Adipose tissue (tissue), 3 donors: ENCODE results near the gene EYA4. TPM values are rescaled to one million over a fixed set of nuclear protein-coding genes. Genes with fewer than 3 reads are reported as not detected.

Experiments used
- H3K27ac ChIP-seq: one replicate; pipeline ENCODE4 v1.5.1; 2013; ENCODE audit warnings: low read depth, low read length
- WGBS, 3 donors: extraction: QIAGEN DNeasy Blood & Tissue Kit; methylation state at CpG; one replicate each; pipeline ENCODE4 v1.1.7; 2013; 5-methylcytosine and 5-hydroxymethylcytosine counted together
- polyA plus RNA-seq, 3 donors: library from polyadenylated mRNA; stranded (reverse); fragments of 200-250 nt; gene quantifications; one replicate each; pipeline ENCODE4 v1.2.3, GENCODE V29; 2013
- donor health status: healthy with polysubstance abuse.
- donor health status: Bipolar disorder and iron deficiency.
- donor health status: healthy.

The EYA4 gene
- polyA plus RNA-seq, 3 donors = 0.06 to 0.90 (median 0.43) TPM

DNA sequence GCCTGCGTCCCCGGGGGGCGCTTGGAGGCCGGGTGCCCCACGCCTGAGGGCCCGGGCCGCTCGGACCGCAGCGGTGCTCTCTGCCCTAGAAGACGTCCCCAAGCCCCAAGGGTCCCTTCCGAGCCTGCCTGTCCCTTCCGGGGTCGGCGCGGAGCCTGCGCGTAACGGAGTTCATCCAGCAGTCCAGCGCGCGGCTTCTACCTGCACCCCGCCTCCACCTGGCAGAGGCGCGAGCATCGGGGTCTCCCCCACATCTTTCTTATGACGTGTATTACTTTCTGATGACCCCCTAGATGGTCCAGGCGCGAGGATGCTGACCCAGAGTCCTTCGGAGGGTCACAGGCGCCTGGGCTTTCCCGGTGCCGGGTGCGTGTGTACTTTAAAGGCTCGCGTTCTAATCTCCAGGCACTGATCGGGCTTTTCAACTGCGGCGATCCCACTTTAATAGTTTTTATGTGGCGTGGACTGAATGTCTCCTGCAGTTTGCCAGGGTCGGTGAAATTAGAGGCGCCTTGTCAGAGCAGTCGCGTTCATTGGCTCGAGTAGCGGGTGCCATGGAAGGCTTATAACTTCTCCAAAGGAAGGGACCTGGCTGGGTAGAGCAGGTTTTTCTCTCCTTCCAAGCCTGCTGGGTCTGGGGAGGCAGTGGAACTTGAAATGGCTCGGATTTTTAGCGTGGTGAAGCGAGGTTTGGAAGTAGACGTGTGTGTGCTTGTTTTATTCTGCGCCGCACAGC, 912 bp downstream of the EYA4 start:
- H3K27ac ChIP-seq = no peak overlapping the region
- WGBS, 3 donors = 2% methylated on average over 48 to 52 of the region's 52 CpGs

DNA sequence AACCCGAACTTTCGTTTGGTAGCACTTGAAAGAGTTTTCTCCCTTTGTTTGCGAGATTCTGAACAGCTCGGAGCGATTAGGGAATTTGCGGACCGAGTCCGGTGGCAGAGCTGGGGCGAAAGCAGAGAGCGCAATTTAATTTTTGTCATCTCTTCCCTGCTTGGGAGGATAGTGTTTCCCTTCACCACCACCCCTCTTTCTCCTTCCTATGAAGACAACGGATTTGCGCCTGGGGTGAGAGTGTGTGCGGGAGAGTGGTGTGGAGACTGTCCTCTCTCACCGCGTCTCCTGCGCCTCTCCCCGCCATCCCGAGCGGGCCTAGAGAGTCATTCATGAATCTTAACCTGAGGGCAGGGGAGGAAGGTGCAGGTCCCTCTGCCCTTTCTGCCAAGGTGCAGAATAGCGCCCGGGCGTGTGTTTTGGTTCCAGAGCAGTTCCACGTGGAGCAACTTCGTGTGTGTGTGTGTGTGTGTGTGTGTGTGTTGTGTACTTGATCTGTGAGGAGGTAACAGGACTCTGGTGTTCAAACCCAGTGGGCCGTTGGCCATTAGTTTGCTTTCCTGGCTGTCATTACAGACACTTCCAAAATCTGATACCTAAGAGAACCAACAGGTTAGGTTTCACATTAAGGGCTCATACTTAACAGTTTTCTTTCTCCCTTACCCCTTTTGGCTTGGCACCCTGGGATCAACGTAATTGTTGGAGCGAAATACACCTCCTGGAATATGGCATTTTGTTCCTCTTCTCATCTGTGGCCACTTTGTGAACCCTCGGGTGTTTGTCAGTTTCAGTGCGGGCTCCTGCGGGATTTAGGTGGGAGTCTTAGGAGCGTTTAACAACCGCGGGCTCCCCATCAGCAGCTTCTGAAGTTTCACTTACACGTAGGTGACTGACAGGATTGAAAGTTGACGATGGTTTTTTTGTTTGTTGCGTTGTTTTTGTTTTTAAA, 1.8 kb downstream of the EYA4 start:
- 7 to 10% (median 9%) methylated on average over 36 of the region's 36 CpGs for WGBS, 3 donors
- H3K27ac ChIP-seq = no peak overlapping the region

- no peak overlapping the region for H3K27ac ChIP-seq
- WGBS, 3 donors = 16 to 25% (median 21%) methylated on average over 7 of the region's 7 CpGs
Observed at GRCh38 chr6:133243723-133244305, 2.7 kb downstream of the EYA4 start.

DNA sequence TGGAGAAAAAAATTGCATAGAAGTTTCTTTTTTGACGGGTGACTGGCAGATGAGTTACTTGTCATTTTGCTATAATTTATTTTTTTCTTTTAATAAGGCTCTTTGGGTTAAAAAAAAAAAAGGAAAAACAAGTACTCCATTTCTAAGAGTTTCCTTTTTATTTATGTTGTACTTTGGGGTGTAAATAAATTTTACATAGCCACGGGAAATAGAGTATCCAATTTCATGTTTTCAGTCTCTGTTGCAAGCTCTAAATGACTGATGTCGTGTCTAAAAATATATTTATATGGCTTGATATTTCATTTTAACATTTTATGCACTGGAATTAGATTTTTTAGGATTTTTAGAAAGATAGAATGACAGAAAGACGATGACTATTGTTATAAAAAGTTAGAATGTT, 3.4 kb downstream of the EYA4 start:
- WGBS, 3 donors = 30 to 41% (median 30%) methylated on average over 4 of the region's 4 CpGs
- H3K27ac ChIP-seq = no peak overlapping the region

GRCh38 chr6:133245007-133245406, 3.9 kb downstream of the EYA4 start:
- no peak overlapping the region for H3K27ac ChIP-seq
- 26 to 37% (median 36%) methylated on average over 1 of the region's 1 CpG for WGBS, 3 donors

DNA sequence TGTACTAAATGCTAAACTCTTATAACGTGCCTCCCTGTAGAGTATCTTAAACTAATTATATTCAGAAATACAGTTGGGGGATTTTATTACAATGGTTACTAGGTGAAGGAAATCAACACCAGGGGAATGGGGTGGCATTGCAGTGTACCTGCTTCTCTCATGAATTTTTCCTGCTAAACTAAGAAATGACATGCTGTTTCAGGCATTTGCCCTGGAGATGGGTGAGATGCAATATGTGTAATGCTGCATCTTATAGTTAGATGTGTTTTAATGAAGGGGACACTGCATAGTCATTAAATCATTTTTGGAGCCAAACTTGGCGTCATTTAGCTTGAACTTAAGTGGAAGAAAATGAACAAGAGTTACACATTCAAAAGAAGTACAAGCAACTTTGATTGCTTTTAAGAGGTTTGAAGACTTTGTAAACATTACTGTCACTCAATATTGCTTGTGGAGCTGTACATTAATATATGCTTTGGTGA, 4.3 kb downstream of the EYA4 start:
- H3K27ac ChIP-seq = no peak overlapping the region
- 50 to 65% (median 53%) methylated on average over 2 of the region's 2 CpGs for WGBS, 3 donors

GRCh38 chr6:133247581-133247980, 6.4 kb downstream of the EYA4 start:
- WGBS, 3 donors = 70 to 83% (median 82%) methylated on average over 5 of the region's 5 CpGs
- H3K27ac ChIP-seq = no peak overlapping the region

DNA sequence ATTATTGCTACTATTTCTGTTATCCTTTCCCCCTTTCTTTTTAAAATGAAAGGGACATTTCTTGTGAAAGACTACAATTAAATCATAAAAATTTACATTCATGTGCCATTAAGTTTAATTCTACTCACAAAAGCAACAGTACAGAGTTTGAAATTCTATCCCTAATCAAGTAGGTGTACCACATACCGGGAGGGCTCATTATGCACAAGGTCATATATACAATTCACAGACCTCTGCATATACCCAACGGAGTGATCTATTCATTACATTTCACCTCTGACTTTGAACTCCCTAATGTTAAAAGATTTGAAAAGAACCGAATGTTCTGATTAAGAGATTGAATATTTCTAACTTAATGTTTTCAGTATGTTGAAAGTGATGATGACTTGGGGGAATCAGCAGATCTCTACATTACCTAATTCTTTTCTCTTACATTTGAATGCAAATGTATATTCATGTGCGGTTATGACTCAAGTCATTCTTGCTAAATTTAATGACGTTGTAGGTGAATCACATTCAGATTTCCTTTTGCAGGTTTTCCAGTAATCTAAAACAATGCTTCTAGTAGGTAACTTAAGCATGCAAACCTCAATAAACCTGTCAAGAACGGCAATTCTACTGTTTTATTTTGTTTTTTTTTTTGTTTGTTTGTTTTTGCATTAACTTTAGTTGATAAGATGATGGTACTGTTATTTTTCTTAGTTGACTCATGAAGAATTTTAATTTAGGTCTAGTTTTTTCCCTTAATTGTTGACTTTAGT, 7.3 kb downstream of the EYA4 start:
- WGBS, 3 donors = 67 to 75% (median 74%) methylated on average over 6 of the region's 6 CpGs

GRCh38 chr6:133251688-133252087, 10.5 kb downstream of the EYA4 start:
- 83 to 93% (median 92%) methylated on average over 2 of the region's 2 CpGs for WGBS, 3 donors
- H3K27ac ChIP-seq = no peak overlapping the region

More for the DNA sequence above, 7.3 kb downstream of the EYA4 start:
- no peak overlapping the region for H3K27ac ChIP-seq

GRCh38 chr6:133254552-133255228, 13.5 kb downstream of the EYA4 start:
- no peak overlapping the region for H3K27ac ChIP-seq
- 50 to 75% (median 58%) methylated on average over 3 of the region's 3 CpGs for WGBS, 3 donors

DNA sequence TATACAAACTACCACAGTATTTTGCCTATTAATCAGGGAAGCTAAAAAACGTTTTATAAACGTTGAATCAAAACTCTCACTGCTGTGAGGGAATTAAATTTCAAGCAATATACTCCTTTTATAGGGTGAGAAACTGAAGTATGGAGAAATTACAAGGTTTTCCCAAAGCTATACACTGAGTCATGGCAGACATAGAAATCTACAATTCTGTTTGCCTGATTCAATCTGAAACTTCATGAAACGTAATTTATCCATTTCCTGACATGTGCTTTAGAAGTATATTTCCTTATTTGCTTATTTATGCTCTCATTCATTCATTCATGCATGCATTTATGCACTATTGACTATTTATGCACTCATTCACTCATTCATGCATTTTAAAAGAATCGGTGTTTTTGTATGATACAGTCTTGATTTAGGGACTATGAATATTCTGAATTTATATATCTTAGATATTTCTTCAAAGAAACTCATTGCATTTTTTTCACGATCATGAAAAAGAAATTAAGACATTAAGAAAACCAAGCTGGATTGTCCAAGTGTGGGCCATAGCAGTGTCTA, 16.5 kb downstream of the EYA4 start:
- no peak overlapping the region for H3K27ac ChIP-seq
- WGBS, 3 donors = 51 to 75% (median 60%) methylated on average over 5 of the region's 5 CpGs

DNA sequence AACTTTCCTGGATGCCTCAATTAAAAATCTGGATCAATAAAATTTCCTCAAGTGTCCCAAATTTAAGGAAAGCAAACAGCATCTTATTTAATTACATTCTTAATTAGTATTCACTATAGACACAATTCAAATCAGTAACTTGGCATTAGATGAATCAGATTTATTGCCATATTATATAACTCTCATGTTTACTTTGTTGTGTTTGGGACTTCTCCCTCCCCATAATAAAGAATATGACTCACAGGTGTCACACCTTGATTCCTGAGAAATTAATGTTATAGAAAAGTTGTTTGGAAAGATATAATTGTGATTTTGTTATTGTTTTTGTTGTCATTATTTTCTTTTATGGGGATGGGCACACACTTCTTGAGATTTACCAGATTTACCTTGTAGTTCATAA, 18.4 kb downstream of the EYA4 start:
- H3K27ac ChIP-seq = no peak overlapping the region

GRCh38 chr6:133262804-133263203, 21.6 kb downstream of the EYA4 start:
- 71 to 86% (median 74%) methylated on average over 2 of the region's 2 CpGs for WGBS, 3 donors
- no peak overlapping the region for H3K27ac ChIP-seq

- WGBS, 3 donors = 80 to 88% (median 85%) methylated on average over 4 of the region's 4 CpGs
- no peak overlapping the region for H3K27ac ChIP-seq
Observed at GRCh38 chr6:133265066-133265465, 23.9 kb downstream of the EYA4 start.

GRCh38 chr6:133266186-133266585, 25.0 kb downstream of the EYA4 start:
- no peak overlapping the region for H3K27ac ChIP-seq
- 55 to 79% (median 78%) methylated on average over 2 of the region's 2 CpGs for WGBS, 3 donors

DNA sequence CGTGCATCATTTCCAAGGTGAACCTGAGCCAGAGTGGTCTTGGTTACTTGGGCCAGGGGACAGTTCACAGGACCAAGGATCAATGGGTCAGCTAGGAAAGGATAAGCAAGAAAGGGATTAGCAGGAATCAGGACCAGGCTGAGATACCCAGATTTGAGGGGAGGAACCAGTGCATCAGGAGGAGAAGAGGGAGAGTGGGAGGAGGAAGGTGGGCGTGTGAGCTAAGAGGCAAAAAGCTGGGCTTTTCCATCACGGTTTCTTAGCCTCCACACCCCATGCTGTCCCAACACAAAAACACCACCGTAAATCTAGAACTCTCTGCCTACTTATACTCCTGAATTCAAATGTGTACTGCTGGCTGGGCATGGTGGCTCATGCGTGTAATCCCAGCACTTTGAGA, 27.5 kb downstream of the EYA4 start:
- 70 to 92% (median 82%) methylated on average over 5 of the region's 5 CpGs for WGBS, 3 donors
- no peak overlapping the region for H3K27ac ChIP-seq

GRCh38 chr6:133274813-133275212, 33.7 kb downstream of the EYA4 start:
- H3K27ac ChIP-seq = no peak overlapping the region
- 77 to 89% (median 83%) methylated on average over 4 of the region's 4 CpGs for WGBS, 3 donors

- WGBS, 3 donors = 46 to 54% (median 47%) methylated on average over 6 of the region's 6 CpGs
- no peak overlapping the region for H3K27ac ChIP-seq
Observed at GRCh38 chr6:133275213-133275612, 34.1 kb downstream of the EYA4 start.
